Measurements from ENCODE around the gene HNRNPU.
A peak's percentile ranks its signal among the peaks of the same experiment; 100 is the strongest.

Gene HNRNPU

GRCh38 chr1:244862699-244863490 lies 1.4 kb downstream of the HNRNPU start:
- peak; percentile 96 for DNase-seq

GRCh38 chr1:244862354-244862698 lies 2.0 kb downstream of the HNRNPU start:
- DNase-seq: no peak

- DNase-seq: no peak
Observed at GRCh38 chr1:244861683-244862082, 2.7 kb downstream of the HNRNPU start.

GRCh38 chr1:244860914-244861610 lies 3.3 kb downstream of the HNRNPU start:
- DNase-seq: no peak

GRCh38 chr1:244860078-244860477 lies 4.3 kb downstream of the HNRNPU start:
- no peak for DNase-seq

- DNase-seq: no peak
Observed at GRCh38 chr1:244858357-244858756, 6.0 kb downstream of the HNRNPU start.

GRCh38 chr1:244857761-244858160 lies 6.6 kb downstream of the HNRNPU start:
- DNase-seq: no peak

GRCh38 chr1:244854865-244855578 lies 9.3 kb downstream of the HNRNPU start:
- DNase-seq: no peak

GRCh38 chr1:244854166-244854565 lies 10.2 kb downstream of the HNRNPU start:
- DNase-seq: no peak

GRCh38 chr1:244852694-244853093 lies 11.6 kb downstream of the HNRNPU start:
- DNase-seq: no peak

GRCh38 chr1:244851546-244852231 lies 12.7 kb downstream of the HNRNPU start:
- no peak for DNase-seq

GRCh38 chr1:244850896-244851295 lies 13.4 kb downstream of the HNRNPU start:
- no peak for DNase-seq

- no peak for DNase-seq
Observed at GRCh38 chr1:244850099-244850852, 14.1 kb downstream of the HNRNPU start.

GRCh38 chr1:244849189-244849866 lies 15.0 kb downstream of the HNRNPU start:
- no peak for DNase-seq

- no peak for DNase-seq
Observed at GRCh38 chr1:244846653-244847052, 17.7 kb downstream of the HNRNPU start.

- no peak for DNase-seq
Observed at GRCh38 chr1:244844155-244845121, 19.9 kb downstream of the HNRNPU start.

GRCh38 chr1:244843148-244843978 lies 21.0 kb downstream of the HNRNPU start:
- no peak for DNase-seq

- no peak for DNase-seq
Observed at GRCh38 chr1:244841273-244841927, 22.9 kb downstream of the HNRNPU start.

GRCh38 chr1:244840219-244840794 lies 24.0 kb downstream of the HNRNPU start:
- no peak for DNase-seq

Data from effector CD4-positive, alpha-beta T cell (primary cell).